ENCODE measurements around the gene THSD7B.

THSD7B gene

GRCh38 chr2:137206069-137206468 is 440.7 kb downstream of the THSD7B start:
- no peak for DNase-seq

- no peak for DNase-seq
These were observed 441.7 kb downstream of the THSD7B start for GRCh38 chr2:137207030-137207429.

GRCh38 chr2:137208431-137208891 is 443.1 kb downstream of the THSD7B start:
- DNase-seq: no peak

GRCh38 chr2:137210039-137210438 is 444.7 kb downstream of the THSD7B start:
- no peak for DNase-seq

- no peak for DNase-seq
These were observed 446.4 kb downstream of the THSD7B start for GRCh38 chr2:137211761-137212160.

GRCh38 chr2:137220438-137220993 is 455.2 kb downstream of the THSD7B start:
- no peak for DNase-seq

GRCh38 chr2:137221797-137222492 is 456.6 kb downstream of the THSD7B start:
- no peak for DNase-seq

- DNase-seq: no peak
These were observed 458.4 kb downstream of the THSD7B start for GRCh38 chr2:137223722-137224121.

- no peak for DNase-seq
These were observed 463.2 kb downstream of the THSD7B start for GRCh38 chr2:137228566-137228965.

- DNase-seq: no peak
These were observed 464.5 kb downstream of the THSD7B start for GRCh38 chr2:137229834-137230233.

GRCh38 chr2:137231628-137232027 is 466.3 kb downstream of the THSD7B start:
- DNase-seq: no peak

GRCh38 chr2:137232076-137232475 is 466.7 kb downstream of the THSD7B start:
- DNase-seq: no peak

GRCh38 chr2:137233091-137233490 is 467.7 kb downstream of the THSD7B start:
- DNase-seq: no peak

GRCh38 chr2:137237055-137237454 is 471.7 kb downstream of the THSD7B start:
- DNase-seq: no peak

GRCh38 chr2:137238065-137238464 is 472.7 kb downstream of the THSD7B start:
- no peak for DNase-seq

GRCh38 chr2:137249463-137250130 is 484.3 kb downstream of the THSD7B start:
- no peak for DNase-seq

- no peak for DNase-seq
These were observed 485.1 kb downstream of the THSD7B start for GRCh38 chr2:137250401-137250800.

GRCh38 chr2:137251045-137251444 is 485.7 kb downstream of the THSD7B start:
- no peak for DNase-seq

- peak in 1 of 5 experiments; percentile 2 for DNase-seq
These were observed 487.6 kb downstream of the THSD7B start for GRCh38 chr2:137252934-137253333.

GRCh38 chr2:137254052-137254451 is 488.7 kb downstream of the THSD7B start:
- no peak for DNase-seq

GRCh38 chr2:137255345-137255744 is 490.0 kb downstream of the THSD7B start:
- no peak for DNase-seq

- no peak for DNase-seq
These were observed 490.6 kb downstream of the THSD7B start for GRCh38 chr2:137255990-137256389.

GRCh38 chr2:137261881-137262585 is 496.7 kb downstream of the THSD7B start:
- no peak for DNase-seq

Measured in T-helper 2 cell (primary cell).